ENCODE results near the gene TMEM207.
"Not testable (repeated sequence)": the region's sequence is repeated elsewhere in the genome, so short reads cannot be mapped to it uniquely, and the experiment has no call there.

TMEM207 gene

GRCh38 chr3:190481779-190482178 lies 32.1 kb upstream of the TMEM207 start:
- no peak overlapping the region for H3K27ac ChIP-seq
- TF ChIP-seq CTCF (conservative IDR thresholded peaks at IDR 0.05) = no peak

- H3K27ac ChIP-seq = not testable (repeated sequence)
These were observed 23.6 kb upstream of the TMEM207 start for GRCh38 chr3:190473261-190473660.

GRCh38 chr3:190467922-190468321 lies 18.2 kb upstream of the TMEM207 start:
- no peak overlapping the region for H3K27ac ChIP-seq
- no peak for TF ChIP-seq CTCF (conservative IDR thresholded peaks at IDR 0.05)

- H3K27ac ChIP-seq = no peak overlapping the region
- peak; percentile 49 for TF ChIP-seq CTCF (conservative IDR thresholded peaks at IDR 0.05)
These were observed 8.3 kb upstream of the TMEM207 start for GRCh38 chr3:190458040-190458439.

- TF ChIP-seq CTCF (conservative IDR thresholded peaks at IDR 0.05) = no peak
These were observed 7.1 kb upstream of the TMEM207 start for GRCh38 chr3:190456770-190457169.

GRCh38 chr3:190455828-190456227 lies 6.1 kb upstream of the TMEM207 start:
- H3K27ac ChIP-seq = no peak overlapping the region
- TF ChIP-seq CTCF (conservative IDR thresholded peaks at IDR 0.05) = no peak

More at GRCh38 chr3:190456770-190457169, 7.1 kb upstream of the TMEM207 start:
- no peak overlapping the region for H3K27ac ChIP-seq

GRCh38 chr3:190448256-190448655 lies 1.4 kb downstream of the TMEM207 start:
- H3K27ac ChIP-seq = peak overlapping the region; percentile 73
- TF ChIP-seq CTCF (conservative IDR thresholded peaks at IDR 0.05) = no peak

- no peak for TF ChIP-seq CTCF (conservative IDR thresholded peaks at IDR 0.05)
- H3K27ac ChIP-seq = peak overlapping the region; percentile 73
These were observed 3.0 kb downstream of the TMEM207 start for GRCh38 chr3:190446573-190447279.

All from VCaP (cell line).